PFSK-1 (cell line): ENCODE measurements around the gene LHX2.

Source experiments
- FOXP2 ChIP-seq: optimal IDR thresholded peaks from 2 replicates; pipeline ENCODE3; 2011; ENCODE audit warnings: borderline replicate concordance, control low read depth, inconsistent platforms; ENCODE audit not compliant: insufficient read depth; ENCODE audit errors: extremely low read length, extremely low read depth
- POLR2AphosphoS5 ChIP-seq: IDR thresholded peaks from 2 replicates; pipeline ENCODE4 v1.6.1; 2012; ENCODE audit warnings: low read depth, mild to moderate bottlenecking, control low read depth, low read length, moderate library complexity
- SIN3A ChIP-seq: IDR thresholded peaks from 2 replicates; pipeline ENCODE4 v1.6.1; 2012; ENCODE audit warnings: mild to moderate bottlenecking, low read length, moderate library complexity, borderline replicate concordance; ENCODE audit not compliant: insufficient read depth
- TAF1 ChIP-seq: IDR thresholded peaks from 2 replicates; pipeline ENCODE4 v1.6.1; 2012; ENCODE audit warnings: low read length, control low read depth, borderline replicate concordance; ENCODE audit not compliant: insufficient read depth
- TF ChIP-seq, protein P1 (sequence below), 2 experiments: IDR thresholded peaks; 2 replicates each; pipeline versions ENCODE4 v1.6.1 to v1.8.0; 2011 to 2012; ENCODE audit warnings: low read depth in 2 of 2, low read length in 2 of 2, control low read depth in 1 of 2, inconsistent platforms in 1 of 2, mild to moderate bottlenecking in 1 of 2, moderate library complexity in 1 of 2; ENCODE audit not compliant: insufficient read depth in 1 of 2

The LHX2 gene

DNA sequence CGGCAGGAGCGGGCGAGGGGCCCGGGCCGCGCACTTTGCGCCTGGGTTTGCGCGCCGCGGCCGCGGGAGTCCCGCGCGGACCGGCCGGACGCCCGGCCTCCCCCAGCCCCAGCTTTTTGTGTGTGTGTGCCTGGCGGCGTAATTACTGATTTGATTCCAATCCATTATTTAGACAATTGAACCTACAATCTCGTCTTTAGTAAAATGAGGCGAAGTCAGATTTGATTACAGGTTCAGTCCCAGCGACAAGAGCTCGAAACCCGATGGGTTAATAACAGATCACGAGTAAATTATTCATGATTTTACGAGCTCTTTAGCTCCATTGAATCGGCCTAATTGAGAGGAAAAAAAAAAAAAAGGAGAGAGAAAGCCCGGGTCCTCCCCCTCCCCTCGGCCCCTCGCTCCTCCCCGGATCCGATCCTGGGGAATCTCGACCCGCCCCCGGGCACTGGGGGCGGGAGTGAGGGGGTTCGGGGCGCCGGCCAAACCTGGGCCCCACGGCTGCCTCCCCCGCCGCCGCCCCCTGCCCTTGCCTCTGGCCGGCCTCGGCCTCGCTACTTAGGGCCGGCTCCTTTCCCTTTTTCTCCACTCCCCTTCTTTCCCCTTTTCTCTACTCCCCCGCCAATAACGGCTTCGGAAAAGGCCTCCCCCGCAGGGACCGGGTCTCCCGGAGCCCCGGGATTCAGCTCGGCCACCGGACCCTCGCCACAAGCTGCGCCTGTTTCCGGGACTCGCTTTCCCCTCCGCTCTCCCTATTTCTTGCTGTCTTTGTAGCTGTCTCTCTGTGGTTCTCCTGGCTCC, 6.6 kb downstream of the LHX2 start:
- TF ChIP-seq POLR2AphosphoS5 (no peak), TAF1 (no peak), FOXP2 (no peak), SIN3A (no peak)
- TF ChIP-seq, protein P1, sequence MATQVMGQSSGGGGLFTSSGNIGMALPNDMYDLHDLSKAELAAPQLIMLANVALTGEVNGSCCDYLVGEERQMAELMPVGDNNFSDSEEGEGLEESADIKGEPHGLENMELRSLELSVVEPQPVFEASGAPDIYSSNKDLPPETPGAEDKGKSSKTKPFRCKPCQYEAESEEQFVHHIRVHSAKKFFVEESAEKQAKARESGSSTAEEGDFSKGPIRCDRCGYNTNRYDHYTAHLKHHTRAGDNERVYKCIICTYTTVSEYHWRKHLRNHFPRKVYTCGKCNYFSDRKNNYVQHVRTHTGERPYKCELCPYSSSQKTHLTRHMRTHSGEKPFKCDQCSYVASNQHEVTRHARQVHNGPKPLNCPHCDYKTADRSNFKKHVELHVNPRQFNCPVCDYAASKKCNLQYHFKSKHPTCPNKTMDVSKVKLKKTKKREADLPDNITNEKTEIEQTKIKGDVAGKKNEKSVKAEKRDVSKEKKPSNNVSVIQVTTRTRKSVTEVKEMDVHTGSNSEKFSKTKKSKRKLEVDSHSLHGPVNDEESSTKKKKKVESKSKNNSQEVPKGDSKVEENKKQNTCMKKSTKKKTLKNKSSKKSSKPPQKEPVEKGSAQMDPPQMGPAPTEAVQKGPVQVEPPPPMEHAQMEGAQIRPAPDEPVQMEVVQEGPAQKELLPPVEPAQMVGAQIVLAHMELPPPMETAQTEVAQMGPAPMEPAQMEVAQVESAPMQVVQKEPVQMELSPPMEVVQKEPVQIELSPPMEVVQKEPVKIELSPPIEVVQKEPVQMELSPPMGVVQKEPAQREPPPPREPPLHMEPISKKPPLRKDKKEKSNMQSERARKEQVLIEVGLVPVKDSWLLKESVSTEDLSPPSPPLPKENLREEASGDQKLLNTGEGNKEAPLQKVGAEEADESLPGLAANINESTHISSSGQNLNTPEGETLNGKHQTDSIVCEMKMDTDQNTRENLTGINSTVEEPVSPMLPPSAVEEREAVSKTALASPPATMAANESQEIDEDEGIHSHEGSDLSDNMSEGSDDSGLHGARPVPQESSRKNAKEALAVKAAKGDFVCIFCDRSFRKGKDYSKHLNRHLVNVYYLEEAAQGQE (IDR thresholded peaks at IDR 0.05; ENCODE audit: insufficient read depth in 1 of 2, low read depth in 2 of 2, low read length in 2 of 2), result no peak

DNA sequence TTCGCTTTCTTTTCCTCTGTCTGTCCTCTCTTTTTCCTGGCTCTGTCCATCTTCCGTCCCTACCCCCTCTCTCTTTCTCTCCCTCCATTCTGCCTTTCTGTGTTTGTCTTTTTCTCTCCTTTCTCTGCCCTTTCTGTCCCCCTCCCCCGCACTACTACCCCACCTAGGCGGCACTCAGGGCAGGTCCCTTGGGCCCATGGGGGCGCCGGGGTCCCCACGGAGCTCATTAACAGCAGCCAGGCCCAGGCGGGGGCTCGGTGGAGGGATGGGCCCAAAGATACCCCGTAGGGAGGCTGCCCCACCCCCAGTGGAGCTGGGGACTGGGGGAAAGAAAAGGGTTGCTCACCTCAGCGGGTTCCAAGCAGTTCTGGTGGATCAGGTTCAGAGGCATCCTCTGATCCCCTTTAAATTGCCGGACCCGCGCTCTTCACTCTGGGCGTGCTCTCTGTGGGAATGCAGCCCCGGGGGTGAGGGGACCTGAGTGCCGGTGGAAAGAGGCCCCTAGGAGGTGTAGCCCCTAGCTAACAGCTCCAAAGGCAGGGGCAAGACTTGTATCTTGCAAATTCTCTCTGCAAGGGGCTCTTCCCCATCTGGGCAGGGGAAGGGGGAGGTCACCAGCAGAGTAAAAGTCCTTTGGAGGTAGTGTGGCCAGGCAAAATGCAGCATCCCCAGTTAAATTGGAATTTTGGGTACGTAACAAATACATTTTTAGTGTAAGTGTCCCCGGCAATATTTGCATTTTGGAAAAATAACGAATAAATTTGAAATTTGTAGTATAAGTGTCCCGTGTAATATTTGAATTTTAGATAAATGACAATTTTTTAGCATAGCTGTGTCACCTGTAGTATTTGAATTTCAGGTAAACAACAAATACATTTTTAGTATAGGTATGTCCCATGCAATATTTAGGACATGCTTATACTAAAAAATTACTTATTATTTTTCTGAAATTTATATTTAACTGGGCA, 7.4 kb downstream of the LHX2 start:
- TF ChIP-seq FOXP2 (no peak), POLR2AphosphoS5 (no peak)

DNA sequence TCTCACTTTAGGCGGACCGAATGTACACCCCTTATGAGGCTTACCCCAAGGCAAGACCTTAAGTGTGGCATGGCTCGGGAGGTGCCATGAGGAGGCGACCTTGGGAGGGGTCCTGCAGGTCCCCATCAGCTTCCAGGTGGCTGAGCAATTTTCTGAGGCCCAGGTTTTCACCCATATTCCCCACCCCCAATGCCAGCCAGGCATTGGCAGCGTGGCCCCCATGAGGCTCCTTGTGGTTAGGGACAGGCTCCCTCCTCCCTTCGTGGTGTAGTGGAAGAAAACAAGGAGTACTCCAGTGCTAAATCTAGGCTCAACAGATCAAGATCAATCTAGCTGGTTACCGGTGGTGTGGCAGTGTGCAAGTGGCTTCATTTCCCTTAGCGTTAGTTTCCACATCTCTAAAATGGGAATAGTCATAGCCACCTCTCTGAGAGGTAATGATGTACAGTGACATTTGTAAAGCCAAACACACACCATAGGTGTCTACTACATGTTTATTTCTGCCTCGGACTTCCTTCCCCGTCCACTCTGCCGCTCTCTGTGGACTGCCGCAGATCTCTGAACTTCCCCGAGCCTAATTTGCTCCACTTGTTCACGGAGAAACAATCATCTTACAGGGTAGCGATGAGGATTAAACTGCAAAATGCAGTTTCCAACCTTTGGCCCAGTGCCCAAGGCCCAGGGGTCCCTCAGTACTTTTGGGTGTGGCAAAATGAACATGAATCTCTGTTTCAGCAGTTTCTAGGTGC, 8.4 kb downstream of the LHX2 start:
- TF ChIP-seq, protein P1 (IDR thresholded peaks at IDR 0.05; ENCODE audit: insufficient read depth in 1 of 2, low read depth in 2 of 2, low read length in 2 of 2), result no peak
- no peak for TF ChIP-seq POLR2AphosphoS5
- no peak for TF ChIP-seq FOXP2
- no peak for TF ChIP-seq TAF1
- no peak for TF ChIP-seq SIN3A

DNA sequence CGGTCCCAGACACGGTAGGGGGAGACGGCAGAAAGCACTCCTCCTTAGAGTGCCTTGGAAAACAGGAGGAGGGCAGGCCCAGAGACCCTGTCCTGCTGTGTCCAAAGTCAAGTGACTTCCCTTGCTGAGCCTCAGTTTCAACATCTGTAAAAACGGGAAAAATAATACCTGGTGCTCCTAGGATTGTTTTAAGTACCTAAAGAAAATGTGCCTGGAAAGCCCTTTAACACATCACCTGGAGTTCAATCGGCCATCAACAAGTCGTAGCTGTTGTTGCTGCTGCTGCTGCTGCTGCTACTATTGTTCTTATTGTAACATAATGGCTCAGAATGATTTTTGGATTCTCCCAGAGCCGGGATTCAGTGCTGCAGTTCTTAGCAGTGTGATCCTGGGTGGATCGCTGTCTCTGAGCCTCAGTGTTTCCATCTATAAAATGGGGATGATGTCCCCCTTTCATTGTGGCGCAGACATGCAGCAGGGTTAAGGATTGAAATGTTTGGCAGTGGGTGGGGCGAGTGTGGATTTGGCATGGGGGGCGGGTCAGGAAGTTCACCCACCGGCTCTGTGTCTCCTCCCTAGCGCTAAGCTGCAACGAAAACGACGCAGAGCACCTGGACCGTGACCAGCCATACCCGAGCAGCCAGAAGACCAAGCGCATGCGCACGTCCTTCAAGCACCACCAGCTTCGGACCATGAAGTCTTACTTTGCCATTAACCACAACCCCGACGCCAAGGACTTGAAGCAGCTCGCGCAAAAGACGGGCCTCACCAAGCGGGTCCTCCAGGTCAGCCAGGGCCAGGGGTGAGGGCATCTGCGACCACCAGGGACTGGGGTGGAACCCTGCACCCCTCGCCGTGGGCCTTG, 9.2 kb downstream of the LHX2 start:
- TF ChIP-seq FOXP2 (no peak), SIN3A (no peak)
- TF ChIP-seq, protein P1 (IDR thresholded peaks at IDR 0.05; ENCODE audit: insufficient read depth in 1 of 2, low read depth in 2 of 2, low read length in 2 of 2), result no peak

DNA sequence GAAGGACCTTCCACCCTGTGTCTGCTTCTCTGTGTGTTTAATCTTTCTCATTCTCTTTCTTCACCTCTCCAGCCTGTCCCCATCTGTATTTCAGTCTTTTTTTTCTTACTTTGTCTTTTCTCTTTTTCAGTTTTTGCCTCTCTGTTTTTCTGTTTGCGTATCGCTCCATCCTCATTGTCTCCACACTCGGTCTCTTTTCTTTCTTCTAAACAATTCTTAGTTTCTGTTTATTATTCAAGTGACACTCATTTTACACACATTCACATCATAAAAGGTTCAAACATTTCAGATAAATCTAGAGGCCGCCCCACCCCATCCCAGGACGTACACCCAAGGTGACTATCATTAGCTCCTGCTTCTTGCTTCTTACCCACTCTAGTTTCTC, 9.8 kb downstream of the LHX2 start:
- TF ChIP-seq SIN3A (no peak), FOXP2 (no peak), TAF1 (no peak), POLR2AphosphoS5 (no peak)
- TF ChIP-seq, protein P1 (IDR thresholded peaks at IDR 0.05; ENCODE audit: insufficient read depth in 1 of 2, low read depth in 2 of 2, low read length in 2 of 2), result no peak
